K562 (cell line): ENCODE results near the gene FOSL1. TPM values are rescaled to one million over a fixed set of nuclear protein-coding genes. Genes with fewer than 3 reads are reported as not detected.

ENCODE experiments used
- CBX3 ChIP-seq, 2 experiments: IDR thresholded peaks; 1 replicate in 1 of 2; 2 replicates in 1 of 2; pipeline ENCODE4 v1.6.1; 2012; ENCODE audit warnings: inconsistent platforms in 2 of 2, low read length in 2 of 2, borderline replicate concordance in 1 of 2, control low read depth in 1 of 2
- CREB3L1 ChIP-seq: fragments of 450-650 bp; IDR thresholded peaks from 2 replicates; pipeline ENCODE4 v1.6.1; 2014; ENCODE audit warnings: low read depth, mild to moderate bottlenecking, moderate library complexity, borderline replicate concordance
- ETV6 ChIP-seq, 3 experiments: fragments of 150-350 bp in 1 of 3; sonication (generic) in 1 of 3; formaldehyde crosslinking in 1 of 3; IDR thresholded peaks; 2 replicates each; pipeline versions ENCODE4 v1.6.1 to v1.8.0; 2014 to 2022; ENCODE audit warnings: borderline replicate concordance in 2 of 3, low read depth in 2 of 3, antibody characterized with exemption in 1 of 3, low read length in 1 of 3, mild to moderate bottlenecking in 1 of 3, missing genetic modification reagents in 1 of 3
- GMEB1 ChIP-seq: fragments of 250-450 bp; sonication (Bioruptor Pico); IDR thresholded peaks from 2 replicates; pipeline ENCODE4 v1.4.0; 2020; ENCODE audit warnings: mild to moderate bottlenecking
- GTF2E2 ChIP-seq: fragments of 200-800 bp; sonication (Bioruptor generic); IDR thresholded peaks from 2 replicates; pipeline ENCODE4 v1.6.1; 2016; ENCODE audit warnings: missing genetic modification characterization, missing compliant biosample characterization
- HLTF ChIP-seq: fragments of 450-650 bp; IDR thresholded peaks from 2 replicates; pipeline ENCODE4 v1.6.1; 2016
- HNRNPUL1 ChIP-seq: fragments of 200-400 bp; formaldehyde crosslinking; IDR thresholded peaks from 2 replicates; pipeline ENCODE4 v1.6.1; 2017; ENCODE audit warnings: low read length
- MEF2A ChIP-seq: IDR thresholded peaks from 2 replicates; pipeline ENCODE4 v1.6.1; 2011; ENCODE audit warnings: low read depth, mild to moderate bottlenecking, low read length, moderate library complexity; ENCODE audit not compliant: control insufficient read depth
- MTF1 ChIP-seq: fragments of 250-450 bp; sonication (Bioruptor Pico); IDR thresholded peaks from 2 replicates; pipeline ENCODE4 v1.9.0; 2021; ENCODE audit warnings: moderate library complexity, mild to moderate bottlenecking, inconsistent platforms, borderline replicate concordance
- SMAD3 ChIP-seq: fragments of 450-650 bp; formaldehyde crosslinking; conservative IDR thresholded peaks from 2 replicates; pipeline ENCODE4 v1.4.0; 2020; ENCODE audit warnings: mild to moderate bottlenecking
- SP2 ChIP-seq: IDR thresholded peaks from 2 replicates; pipeline ENCODE4 v1.6.1; 2011; ENCODE audit warnings: mild to moderate bottlenecking, low read depth, low read length, moderate library complexity; ENCODE audit not compliant: poor library complexity, severe bottlenecking; ENCODE audit errors: extremely low read depth
- SPI1 ChIP-seq: IDR thresholded peaks from 2 replicates; pipeline ENCODE4 v1.6.1; 2011; ENCODE audit warnings: low read depth, low read length, control low read depth, borderline replicate concordance
- TBP ChIP-seq: optimal IDR thresholded peaks from 2 replicates; pipeline ENCODE3; 2011; ENCODE audit warnings: low read depth, low read length, improper control_type of control experiment
- ZNF165 ChIP-seq: fragments of 250-450 bp; sonication (Bioruptor Pico); IDR thresholded peaks from 2 replicates; pipeline ENCODE4 v1.4.0; 2020; ENCODE audit warnings: borderline replicate concordance
- ZNF431 ChIP-seq: sonication (generic); formaldehyde crosslinking; IDR thresholded peaks from 2 replicates; pipeline ENCODE4 v1.8.0; 2022; ENCODE audit warnings: mild to moderate bottlenecking, missing genetic modification reagents
- polyA plus RNA-seq, 8 experiments: library from polyadenylated mRNA; depleted of rRNA in 4 of 8; stranded (reverse) in 5 of 8; unstranded in 3 of 8; fragments of >200 nt; fragmentation: Nextera tagmentation in 2 of 8; fragmentation: Illumina TruSeq in 1 of 8; extraction: Ambion mirVana in 2 of 8; extraction: Trizol in 1 of 8; gene quantifications; 2 replicates each; pipeline versions ENCODE4 v1.2.1 to v1.2.3, GENCODE V29; 2011 to 2014; ENCODE audit warnings: inconsistent platforms in 1 of 8, missing spikeins in 1 of 8
- total RNA-seq, 7 experiments: library from RNA; depleted of rRNA in 6 of 7; stranded (reverse); fragments of >200 nt in 6 of 7; fragmentation: Illumina TruSeq in 2 of 7; extraction: Trizol in 2 of 7; gene quantifications; 2 replicates each; pipeline versions ENCODE4 v1.2.1 to v1.2.3, GENCODE V29; 2011 to 2021; ENCODE audit warnings: low replicate concordance in 1 of 7
- TF ChIP-seq, protein P1 (sequence below), 2 experiments: fragments of 200-800 bp in 1 of 2; sonication (Bioruptor generic) in 1 of 2; sonication (generic) in 1 of 2; formaldehyde crosslinking in 1 of 2; IDR thresholded peaks in 1 of 2; conservative IDR thresholded peaks in 1 of 2; 2 replicates each; pipeline versions ENCODE4 v1.5.0 to v1.6.1; 2016 to 2020; ENCODE audit warnings: missing compliant biosample characterization in 1 of 2, missing genetic modification characterization in 1 of 2, missing genetic modification reagents in 1 of 2
- TF ChIP-seq, protein P2 (sequence below): sonication (generic); formaldehyde crosslinking; IDR thresholded peaks from 2 replicates; pipeline ENCODE4 v1.8.0; 2023; ENCODE audit warnings: mild to moderate bottlenecking, missing genetic modification reagents

FOSL1 gene
- total and polyA plus RNA-seq, 9 of the 15 experiments (the other 6 are each of a cell fraction or from before 2014, with no cell fraction given): 3.5 to 39.6 (median 10.0) TPM

DNA sequence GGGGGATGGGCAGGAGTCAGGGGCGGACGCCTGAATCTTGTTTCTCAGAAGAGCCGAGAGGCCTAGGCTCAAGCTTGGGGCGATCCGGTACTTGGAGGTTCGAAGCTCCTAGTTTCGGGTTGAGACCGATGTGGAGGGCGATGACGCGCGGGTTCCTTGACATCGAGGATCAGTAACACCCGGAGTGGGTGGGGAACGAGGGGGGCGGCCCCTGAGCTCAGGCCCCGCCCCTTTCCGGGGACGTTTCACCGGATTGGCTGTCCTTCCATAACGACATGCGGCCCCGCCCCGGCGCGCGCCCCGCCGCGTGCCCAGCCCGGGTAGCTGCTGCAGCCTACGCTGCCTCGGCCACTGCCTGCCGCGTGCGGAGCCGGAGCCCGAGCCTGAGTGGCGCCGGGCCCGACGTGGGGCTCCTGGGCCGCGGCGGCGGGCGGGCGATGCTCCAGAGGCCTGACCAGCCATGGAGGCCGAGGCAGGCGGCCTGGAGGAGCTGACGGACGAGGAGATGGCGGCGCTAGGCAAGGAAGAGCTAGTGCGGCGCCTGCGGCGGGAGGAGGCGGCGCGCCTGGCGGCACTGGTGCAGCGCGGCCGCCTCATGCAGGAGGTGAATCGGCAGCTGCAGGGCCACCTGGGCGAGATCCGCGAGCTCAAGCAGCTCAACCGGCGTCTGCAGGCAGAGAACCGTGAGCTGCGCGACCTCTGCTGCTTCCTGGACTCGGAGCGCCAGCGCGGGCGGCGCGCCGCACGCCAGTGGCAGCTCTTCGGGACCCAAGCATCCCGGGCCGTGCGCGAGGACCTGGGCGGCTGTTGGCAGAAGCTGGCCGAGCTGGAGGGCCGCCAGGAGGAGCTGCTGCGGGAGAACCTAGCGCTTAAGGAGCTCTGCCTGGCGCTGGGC, 9.6 kb downstream of the FOSL1 start, which contains the start of gene CCDC85B (continued):
- TF ChIP-seq, protein P1, sequence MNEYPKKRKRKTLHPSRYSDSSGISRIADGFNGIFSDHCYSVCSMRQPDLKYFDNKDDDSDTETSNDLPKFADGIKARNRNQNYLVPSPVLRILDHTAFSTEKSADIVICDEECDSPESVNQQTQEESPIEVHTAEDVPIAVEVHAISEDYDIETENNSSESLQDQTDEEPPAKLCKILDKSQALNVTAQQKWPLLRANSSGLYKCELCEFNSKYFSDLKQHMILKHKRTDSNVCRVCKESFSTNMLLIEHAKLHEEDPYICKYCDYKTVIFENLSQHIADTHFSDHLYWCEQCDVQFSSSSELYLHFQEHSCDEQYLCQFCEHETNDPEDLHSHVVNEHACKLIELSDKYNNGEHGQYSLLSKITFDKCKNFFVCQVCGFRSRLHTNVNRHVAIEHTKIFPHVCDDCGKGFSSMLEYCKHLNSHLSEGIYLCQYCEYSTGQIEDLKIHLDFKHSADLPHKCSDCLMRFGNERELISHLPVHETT (CRISPR knock-in tag; conservative IDR thresholded peaks at IDR 0.05 in 1 of 2, IDR thresholded peaks at IDR 0.05 in 1 of 2): peak in 1 of 2 experiments; percentile 75; a peak in 2 of 4 replicates
- TF ChIP-seq, protein P2, sequence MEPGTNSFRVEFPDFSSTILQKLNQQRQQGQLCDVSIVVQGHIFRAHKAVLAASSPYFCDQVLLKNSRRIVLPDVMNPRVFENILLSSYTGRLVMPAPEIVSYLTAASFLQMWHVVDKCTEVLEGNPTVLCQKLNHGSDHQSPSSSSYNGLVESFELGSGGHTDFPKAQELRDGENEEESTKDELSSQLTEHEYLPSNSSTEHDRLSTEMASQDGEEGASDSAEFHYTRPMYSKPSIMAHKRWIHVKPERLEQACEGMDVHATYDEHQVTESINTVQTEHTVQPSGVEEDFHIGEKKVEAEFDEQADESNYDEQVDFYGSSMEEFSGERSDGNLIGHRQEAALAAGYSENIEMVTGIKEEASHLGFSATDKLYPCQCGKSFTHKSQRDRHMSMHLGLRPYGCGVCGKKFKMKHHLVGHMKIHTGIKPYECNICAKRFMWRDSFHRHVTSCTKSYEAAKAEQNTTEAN (CRISPR knock-in tag): no peak
- TF ChIP-seq ZNF165 (0 out of 2 replicates have a peak, but pooled peaks have one; percentile 57), ETV6 (IDR thresholded peaks at IDR 0.05; ENCODE audit: borderline replicate concordance in 1 of 2, low read depth in 2 of 2, low read length in 1 of 2) (no peak), ETV6 (CRISPR knock-in tag; IDR thresholded peaks at IDR 0.05; ENCODE audit: borderline replicate concordance) (no peak; the same call in 1 of the 2 replicates), SMAD3 (CRISPR knock-in tag) (no peak), TBP (no peak), GTF2E2 (0 out of 2 replicates have a peak, but pooled peaks have one; percentile 24), CBX3 (IDR thresholded peaks at IDR 0.05; ENCODE audit: borderline replicate concordance in 1 of 2, low read length in 2 of 2) (no peak), SPI1 (no peak), CREB3L1 (no peak; the same call in 1 of the 2 replicates), MTF1 (no peak), SP2 (no peak), GMEB1 (CRISPR knock-in tag) (peak; percentile 66), MEF2A (no peak), ZNF431 (CRISPR knock-in tag) (no peak), HLTF (no peak), HNRNPUL1 (no peak)
